OCI-LY7 (cell line): ENCODE data around the gene KCNQ2.

ENCODE experiments used
- EZH2phosphoT487 ChIP-seq: fragments of 200-600 bp; sonication (generic); IDR thresholded peaks from 2 replicates; pipeline ENCODE4 v1.6.1; 2018; ENCODE audit warnings: low read depth, borderline replicate concordance, mild to moderate bottlenecking, mixed run types, antibody characterized with exemption, low read length, moderate library complexity, mixed read lengths
- TF ChIP-seq, protein P1 (sequence below): fragments of 200-600 bp; sonication (generic); conservative IDR thresholded peaks from 2 replicates; pipeline ENCODE4 v1.5.1; 2014; ENCODE audit warnings: mild to moderate bottlenecking, antibody characterized with exemption, low read length, moderate library complexity, mixed read lengths

DNA sequence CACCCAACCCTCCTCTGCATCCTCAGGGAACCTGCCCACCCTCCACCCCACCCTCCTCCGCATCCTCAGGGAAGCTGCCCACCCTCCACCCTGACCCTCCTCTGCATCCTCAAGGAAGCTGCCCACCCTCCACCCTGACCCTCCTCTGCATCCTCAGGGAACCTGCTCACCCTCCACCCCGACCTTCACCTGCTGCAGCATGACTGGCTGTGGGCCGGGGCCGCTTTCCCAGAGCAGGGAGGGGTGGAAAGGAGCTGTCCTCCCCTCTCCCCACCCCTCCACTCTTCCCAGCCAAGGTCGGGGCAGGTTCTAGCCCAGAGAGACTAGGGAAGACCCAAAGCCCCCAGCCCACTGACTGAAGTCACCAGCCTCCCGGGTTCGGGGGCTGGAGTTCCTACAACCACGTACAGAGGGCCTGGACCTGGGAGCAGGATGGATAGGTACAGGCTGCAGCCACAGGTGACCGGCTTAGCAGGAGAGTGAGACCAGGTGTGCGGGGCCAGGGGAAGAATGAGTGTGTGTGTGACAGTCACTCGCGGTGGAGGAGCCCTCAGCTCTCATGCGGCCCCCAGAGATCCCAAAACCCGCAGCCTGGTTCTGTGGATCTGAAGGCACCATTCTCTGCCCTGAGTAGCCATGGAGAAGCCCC is 14.8 kb upstream of the KCNQ2 start:
- TF ChIP-seq, protein P1, sequence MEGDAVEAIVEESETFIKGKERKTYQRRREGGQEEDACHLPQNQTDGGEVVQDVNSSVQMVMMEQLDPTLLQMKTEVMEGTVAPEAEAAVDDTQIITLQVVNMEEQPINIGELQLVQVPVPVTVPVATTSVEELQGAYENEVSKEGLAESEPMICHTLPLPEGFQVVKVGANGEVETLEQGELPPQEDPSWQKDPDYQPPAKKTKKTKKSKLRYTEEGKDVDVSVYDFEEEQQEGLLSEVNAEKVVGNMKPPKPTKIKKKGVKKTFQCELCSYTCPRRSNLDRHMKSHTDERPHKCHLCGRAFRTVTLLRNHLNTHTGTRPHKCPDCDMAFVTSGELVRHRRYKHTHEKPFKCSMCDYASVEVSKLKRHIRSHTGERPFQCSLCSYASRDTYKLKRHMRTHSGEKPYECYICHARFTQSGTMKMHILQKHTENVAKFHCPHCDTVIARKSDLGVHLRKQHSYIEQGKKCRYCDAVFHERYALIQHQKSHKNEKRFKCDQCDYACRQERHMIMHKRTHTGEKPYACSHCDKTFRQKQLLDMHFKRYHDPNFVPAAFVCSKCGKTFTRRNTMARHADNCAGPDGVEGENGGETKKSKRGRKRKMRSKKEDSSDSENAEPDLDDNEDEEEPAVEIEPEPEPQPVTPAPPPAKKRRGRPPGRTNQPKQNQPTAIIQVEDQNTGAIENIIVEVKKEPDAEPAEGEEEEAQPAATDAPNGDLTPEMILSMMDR, result no peak
- TF ChIP-seq EZH2phosphoT487, result no peak
